ENCODE measurements around the gene HDLBP. TPM values are rescaled to one million over a fixed set of nuclear protein-coding genes. Genes with fewer than 3 reads are reported as not detected.
"Not testable (repeated sequence)": the region's sequence is repeated elsewhere in the genome, so short reads cannot be mapped to it uniquely, and the experiment has no call there.

The HDLBP gene
- total RNA-seq, 1 donor from 2014 or later: 320 TPM

- ATAC-seq: no peak
These were observed 12.5 kb downstream of the HDLBP start for GRCh38 chr2:241302759-241303651.

GRCh38 chr2:241302083-241302482 lies 13.4 kb downstream of the HDLBP start:
- no peak for ATAC-seq

GRCh38 chr2:241300000-241300399 lies 15.5 kb downstream of the HDLBP start:
- no peak for ATAC-seq

GRCh38 chr2:241298673-241299072 lies 16.8 kb downstream of the HDLBP start:
- ATAC-seq: no peak

GRCh38 chr2:241296767-241297166 lies 18.7 kb downstream of the HDLBP start:
- no peak for ATAC-seq

GRCh38 chr2:241295326-241296095 lies 20.0 kb downstream of the HDLBP start:
- no peak for ATAC-seq

GRCh38 chr2:241293378-241293797 lies 22.1 kb downstream of the HDLBP start:
- peak; percentile 78 for ATAC-seq

GRCh38 chr2:241291977-241292376 lies 23.5 kb downstream of the HDLBP start:
- no peak for ATAC-seq

- ATAC-seq: peak; percentile 54
These were observed 24.3 kb downstream of the HDLBP start for GRCh38 chr2:241291153-241291552.

GRCh38 chr2:241289597-241289996 lies 25.9 kb downstream of the HDLBP start:
- ATAC-seq: no peak

GRCh38 chr2:241289053-241289452 lies 26.4 kb downstream of the HDLBP start:
- ATAC-seq: no peak

- ATAC-seq: no peak
These were observed 27.1 kb downstream of the HDLBP start for GRCh38 chr2:241288324-241288888.

- ATAC-seq: peak; percentile 40
These were observed 29.0 kb downstream of the HDLBP start for GRCh38 chr2:241286348-241287090.

- ATAC-seq: no peak
These were observed 29.9 kb downstream of the HDLBP start for GRCh38 chr2:241285596-241285995.

- no peak for ATAC-seq
These were observed 32.9 kb downstream of the HDLBP start for GRCh38 chr2:241282555-241282954.

- ATAC-seq: no peak
These were observed 35.2 kb downstream of the HDLBP start for GRCh38 chr2:241280291-241280690.

GRCh38 chr2:241279828-241280227 lies 35.6 kb downstream of the HDLBP start:
- ATAC-seq: no peak

GRCh38 chr2:241279413-241279812 lies 36.1 kb downstream of the HDLBP start:
- no peak for ATAC-seq

- not testable (repeated sequence) for ATAC-seq
These were observed 37.2 kb downstream of the HDLBP start for GRCh38 chr2:241278306-241278705.

GRCh38 chr2:241275910-241276309 lies 39.6 kb downstream of the HDLBP start:
- ATAC-seq: no peak

- ATAC-seq: no peak
These were observed 40.0 kb downstream of the HDLBP start for GRCh38 chr2:241275504-241275903.

- no peak for ATAC-seq
These were observed 41.3 kb downstream of the HDLBP start for GRCh38 chr2:241274127-241274526.
